ENCODE results near the gene OR13C8.
"Not testable (repeated sequence)": the region's sequence is repeated elsewhere in the genome, so short reads cannot be mapped to it uniquely, and the experiment has no call there.

OR13C8 gene

GRCh38 chr9:104568868-104569267, at the start of gene OR13C8:
OR13C8 (plus strand) TSS chr9:104569168; CDS start chr9:104569168, 0 bp downstream.
- in situ Hi-C loops (cut with MboI; ENCODE audit: low sequenced_read_pairs), result no loop called here

- in situ Hi-C loops (cut with MboI; ENCODE audit: low sequenced_read_pairs), result not testable (repeated sequence)
Measured at GRCh38 chr9:104520241-104520640, 48.7 kb upstream of the OR13C8 start.

GRCh38 chr9:104527109-104527508, 41.9 kb upstream of the OR13C8 start, which contains the start of gene OR13C4:
OR13C4 (minus strand) TSS chr9:104527209; CDS start chr9:104527209, 0 bp downstream.
- in situ Hi-C loops (cut with MboI; ENCODE audit: low sequenced_read_pairs), result no loop called here

GRCh38 chr9:104536756-104537155, 32.2 kb upstream of the OR13C8 start, which contains the start of gene OR13C3:
OR13C3 (minus strand) TSS chr9:104536856; CDS start chr9:104536723, 133 bp downstream.
- in situ Hi-C loops (cut with MboI; ENCODE audit: low sequenced_read_pairs), result no loop called here

GRCh38 chr9:104539275-104539674, 29.7 kb upstream of the OR13C8 start:
- in situ Hi-C loops (cut with MboI; ENCODE audit: low sequenced_read_pairs), result no loop called here

- in situ Hi-C loops (cut with MboI; ENCODE audit: low sequenced_read_pairs), result no loop called here
Measured at GRCh38 chr9:104544644-104545043, 24.3 kb upstream of the OR13C8 start.

GRCh38 chr9:104553261-104553660, 15.7 kb upstream of the OR13C8 start:
- in situ Hi-C loops (cut with MboI; ENCODE audit: low sequenced_read_pairs), result no loop called here

- in situ Hi-C loops (cut with MboI; ENCODE audit: low sequenced_read_pairs), result no loop called here
Measured at GRCh38 chr9:104555521-104555920, 13.4 kb upstream of the OR13C8 start.

GRCh38 chr9:104556830-104557634, 11.9 kb upstream of the OR13C8 start:
- in situ Hi-C loops (cut with MboI; ENCODE audit: low sequenced_read_pairs), result no loop called here

GRCh38 chr9:104564358-104564757, 4.6 kb upstream of the OR13C8 start:
- in situ Hi-C loops (cut with MboI; ENCODE audit: low sequenced_read_pairs), result no loop called here

- in situ Hi-C loops (cut with MboI; ENCODE audit: low sequenced_read_pairs), result no loop called here
Measured at GRCh38 chr9:104572612-104573011, 3.6 kb downstream of the OR13C8 start.

- in situ Hi-C loops (cut with MboI; ENCODE audit: low sequenced_read_pairs), result no loop called here
Measured at GRCh38 chr9:104575456-104575855, 6.5 kb downstream of the OR13C8 start.

GRCh38 chr9:104577263-104577662, 8.3 kb downstream of the OR13C8 start:
- in situ Hi-C loops (cut with MboI; ENCODE audit: low sequenced_read_pairs), result no loop called here

- in situ Hi-C loops (cut with MboI; ENCODE audit: low sequenced_read_pairs), result no loop called here
Measured at GRCh38 chr9:104580562-104580961, 11.6 kb downstream of the OR13C8 start.

- in situ Hi-C loops (cut with MboI; ENCODE audit: low sequenced_read_pairs), result no loop called here
Measured at GRCh38 chr9:104586496-104587180, 17.7 kb downstream of the OR13C8 start.

- in situ Hi-C loops (cut with MboI; ENCODE audit: low sequenced_read_pairs), result no loop called here
Measured at GRCh38 chr9:104589626-104590025, 20.7 kb downstream of the OR13C8 start.

GRCh38 chr9:104598749-104599148, 29.8 kb downstream of the OR13C8 start:
- in situ Hi-C loops (cut with MboI; ENCODE audit: low sequenced_read_pairs), result not testable (repeated sequence)

- in situ Hi-C loops (cut with MboI; ENCODE audit: low sequenced_read_pairs), result not testable (repeated sequence)
Measured at GRCh38 chr9:104599313-104599712, 30.3 kb downstream of the OR13C8 start, which contains the start of gene OR13C5. OR13C5 (minus strand) TSS chr9:104599413; CDS start chr9:104599413, 0 bp downstream.

- in situ Hi-C loops (cut with MboI; ENCODE audit: low sequenced_read_pairs), result no loop called here
Measured at GRCh38 chr9:104604801-104605200, 35.8 kb downstream of the OR13C8 start.

GRCh38 chr9:104605527-104605926, 36.6 kb downstream of the OR13C8 start, which contains the start of gene OR13C2:
OR13C2 (minus strand) TSS chr9:104605627; CDS start chr9:104605627, 0 bp downstream.
- in situ Hi-C loops (cut with MboI; ENCODE audit: low sequenced_read_pairs), result not testable (repeated sequence)

GRCh38 chr9:104606152-104606551, 37.2 kb downstream of the OR13C8 start:
- in situ Hi-C loops (cut with MboI; ENCODE audit: low sequenced_read_pairs), result no loop called here

GRCh38 chr9:104608336-104608735, 39.4 kb downstream of the OR13C8 start:
- in situ Hi-C loops (cut with MboI; ENCODE audit: low sequenced_read_pairs), result no loop called here
